Head of caudate nucleus (tissue), 42 donors: ENCODE measurements around the gene SNX24.
"Not testable (repeated sequence)": the region's sequence is repeated elsewhere in the genome, so short reads cannot be mapped to it uniquely, and the experiment has no call there.

Experiments used
- DNase-seq, 42 donors: peaks; one replicate each; pipeline versions ENCODE4 v3.0.0 to v3.0.0-alpha.2; 2020 to 2021; ENCODE audit warnings: mixed read lengths in 7 of 42
- intact Hi-C: fragments of 100-400 bp; cut with DNase I; formaldehyde crosslinking; loops from one replicate; pipeline ENCODE4 v1.15.0; 2022

SNX24 gene

DNA sequence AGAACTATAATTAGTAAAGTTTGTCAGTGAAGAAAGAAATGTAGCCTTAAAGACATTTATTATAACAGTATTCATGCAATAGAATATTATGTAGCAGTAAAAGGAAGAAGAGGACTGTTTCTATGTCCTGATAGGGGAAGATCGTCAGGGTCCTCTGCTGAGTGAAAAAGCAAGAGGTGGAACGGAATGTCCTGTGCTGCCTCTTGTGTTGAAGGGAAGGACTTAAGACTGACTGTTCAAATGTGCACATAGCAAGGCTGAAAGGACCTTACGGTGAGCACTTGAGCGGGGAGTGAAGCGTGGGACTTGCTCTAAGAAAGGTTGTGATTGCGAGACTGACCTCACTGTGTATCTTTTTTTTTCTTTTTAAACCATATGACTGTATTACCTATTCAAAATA is 63.2 kb downstream of the SNX24 start:
- no peak for DNase-seq

DNA sequence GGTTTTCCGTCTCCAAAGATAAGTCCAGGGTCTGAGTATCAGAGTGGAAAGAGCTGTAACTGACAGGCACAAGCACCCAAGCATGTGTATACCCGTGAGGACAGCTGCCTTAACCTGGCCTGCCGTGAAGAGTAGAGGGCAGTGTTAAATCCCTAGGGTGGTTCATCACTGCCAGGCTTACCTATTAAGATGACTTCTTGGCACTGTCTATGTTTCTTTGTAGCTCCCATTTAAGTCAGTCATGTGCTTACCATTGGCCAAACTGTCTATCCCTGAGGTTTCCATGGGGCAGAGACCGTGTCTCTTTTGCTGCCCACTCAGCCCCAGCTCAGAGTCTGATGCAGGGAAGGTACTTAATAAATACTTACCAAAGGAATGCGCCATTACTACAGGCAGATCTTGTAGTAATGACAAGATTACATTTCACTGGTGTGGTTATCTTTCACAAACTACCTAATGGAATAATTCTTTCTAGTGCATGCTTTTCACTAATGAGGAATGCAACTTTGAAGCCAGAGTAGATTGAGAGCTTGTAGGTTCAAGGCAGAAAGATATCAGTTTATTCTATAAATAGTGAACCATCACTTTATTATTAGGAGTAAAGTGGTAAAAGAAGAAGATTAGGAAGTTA is 64.2 kb downstream of the SNX24 start:
- no peak for DNase-seq
- intact Hi-C loops: no loop called here

More for the DNA sequence above, 63.2 kb downstream of the SNX24 start:
- intact Hi-C loops: no loop called here

DNA sequence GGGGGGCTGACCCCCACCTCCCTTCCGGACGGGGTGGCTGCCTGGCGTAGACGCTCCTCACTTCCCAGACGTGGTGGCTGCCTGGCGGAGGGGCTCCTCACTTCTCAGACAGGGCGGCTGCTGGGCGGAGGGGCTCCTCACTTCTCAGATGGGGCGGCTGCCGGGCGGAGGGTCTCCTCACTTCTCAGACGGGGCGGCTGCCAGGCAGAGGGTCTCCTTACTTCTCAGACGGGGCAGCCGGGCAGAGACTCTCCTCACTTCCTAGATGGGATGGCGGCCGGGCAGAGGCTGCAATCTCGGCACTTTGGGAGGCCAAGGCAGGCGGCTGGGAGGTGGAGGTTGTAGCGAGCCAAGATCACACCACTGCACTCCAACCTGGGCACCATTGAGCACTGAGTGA is 68.0 kb downstream of the SNX24 start:
- intact Hi-C loops, DNase-seq: not testable (repeated sequence)

DNA sequence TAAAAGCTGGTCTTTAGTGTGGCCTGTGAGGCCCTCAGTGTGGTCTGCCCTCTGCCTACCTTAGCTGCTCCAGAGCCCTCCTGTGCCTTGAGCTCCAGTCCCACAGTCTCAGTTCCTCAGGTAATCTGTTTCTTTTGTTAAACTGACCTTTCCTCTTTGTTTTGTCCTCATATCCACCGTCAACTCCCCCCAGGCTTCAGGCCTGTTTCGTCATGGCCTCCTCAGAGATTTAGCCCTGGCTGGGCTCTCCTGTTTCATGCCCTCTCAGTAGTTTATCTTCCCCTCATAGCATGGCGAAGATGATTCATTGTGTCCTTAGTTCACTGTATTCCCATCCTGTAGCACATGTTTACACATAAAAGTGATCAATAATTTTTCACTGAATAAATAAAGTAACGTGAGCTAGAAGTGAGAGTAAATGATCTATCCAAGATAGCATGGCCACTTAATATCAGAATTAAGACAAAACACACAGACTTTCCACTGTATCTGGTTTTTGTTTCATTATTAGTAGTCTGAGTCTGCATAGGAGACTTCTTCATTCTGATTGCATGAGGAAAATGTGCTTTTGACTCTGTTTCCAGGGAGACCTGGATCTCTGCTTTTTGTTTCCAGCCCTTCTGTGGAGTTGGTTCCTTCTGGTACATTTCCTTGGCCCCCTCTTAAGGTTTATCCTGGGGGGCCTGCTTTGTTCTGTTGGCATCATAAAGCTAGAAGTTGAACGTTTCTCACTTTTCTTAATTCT is 70.5 kb downstream of the SNX24 start:
- intact Hi-C loops: no loop called here
- no peak for DNase-seq

- no peak for DNase-seq
- intact Hi-C loops: no loop called here
Measured at GRCh38 chr5:122916490-122916889, 71.1 kb downstream of the SNX24 start.

- intact Hi-C loops: no loop called here
- DNase-seq: no peak
Measured at GRCh38 chr5:122919969-122920368, 74.6 kb downstream of the SNX24 start.

DNA sequence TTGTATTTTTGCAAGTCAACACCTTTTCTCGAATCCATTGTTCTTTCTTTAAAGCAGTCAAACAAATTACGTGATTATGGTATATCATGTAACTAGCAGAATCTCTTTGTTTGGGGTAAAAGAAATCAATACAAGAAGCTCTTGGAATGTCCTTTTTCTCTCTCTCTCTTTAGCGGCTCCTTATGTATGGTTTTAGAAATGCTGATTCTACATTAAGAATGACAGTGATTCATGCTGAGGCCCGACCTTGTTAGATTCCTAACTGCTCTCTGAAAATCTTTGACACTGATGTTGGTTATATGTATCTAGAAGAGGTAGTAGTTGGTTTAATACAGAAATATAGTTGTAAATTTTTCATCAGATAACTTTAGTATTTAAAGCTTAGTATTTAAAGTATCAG is 76.4 kb downstream of the SNX24 start:
- intact Hi-C loops: no loop called here
- DNase-seq: no peak

GRCh38 chr5:122924203-122924602 is 78.8 kb downstream of the SNX24 start:
- DNase-seq: no peak

GRCh38 chr5:122924719-122925395 is 79.4 kb downstream of the SNX24 start:
- DNase-seq: no peak
- intact Hi-C loops: no loop called here

More at GRCh38 chr5:122924203-122924602, 78.8 kb downstream of the SNX24 start:
- intact Hi-C loops: no loop called here

DNA sequence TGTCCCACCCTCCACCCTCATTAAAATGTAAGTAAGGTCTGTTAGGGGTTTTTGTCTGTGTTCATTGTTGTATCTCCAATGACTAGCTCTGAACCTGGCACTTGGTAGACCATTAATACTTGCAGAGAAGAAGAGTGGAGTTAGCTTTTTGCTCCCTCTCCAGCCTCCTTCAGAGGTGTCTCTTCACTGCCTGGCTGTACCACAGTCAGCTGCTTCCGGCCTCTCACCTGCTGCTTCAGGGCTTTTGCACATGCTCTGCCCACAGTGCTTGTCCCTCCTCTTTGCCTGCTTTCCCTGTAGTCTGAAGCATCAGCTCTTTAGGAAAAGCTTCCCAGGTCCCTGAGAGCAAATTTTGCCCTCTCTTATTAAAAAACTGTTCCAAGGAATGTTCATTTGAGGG is 83.6 kb downstream of the SNX24 start:
- no peak for DNase-seq
- intact Hi-C loops: no loop called here

DNA sequence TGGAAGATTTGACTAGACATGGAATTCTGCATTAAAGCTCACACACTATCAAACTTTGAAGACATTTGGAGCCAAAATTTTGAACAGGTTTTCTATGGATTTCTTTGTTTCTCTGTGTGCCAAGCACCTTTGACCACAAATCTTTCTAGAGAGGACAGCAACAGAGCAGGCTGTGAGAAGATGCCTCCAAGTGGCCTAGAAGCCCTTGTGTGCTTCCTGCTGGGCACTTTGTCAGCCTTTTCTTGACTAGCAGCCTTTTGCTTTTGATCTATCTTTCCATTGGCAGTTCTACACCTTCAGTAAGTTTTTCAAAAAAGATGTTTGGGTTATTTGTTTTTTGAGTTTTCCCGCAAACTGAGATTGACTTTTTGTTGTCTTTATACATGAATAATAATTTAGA is 84.6 kb downstream of the SNX24 start:
- DNase-seq: no peak
- intact Hi-C loops: no loop called here

GRCh38 chr5:122933956-122934355 is 88.5 kb downstream of the SNX24 start:
- intact Hi-C loops: no loop called here
- DNase-seq: no peak

- intact Hi-C loops: no loop called here
Measured at GRCh38 chr5:122936088-122936487, 90.7 kb downstream of the SNX24 start.

DNA sequence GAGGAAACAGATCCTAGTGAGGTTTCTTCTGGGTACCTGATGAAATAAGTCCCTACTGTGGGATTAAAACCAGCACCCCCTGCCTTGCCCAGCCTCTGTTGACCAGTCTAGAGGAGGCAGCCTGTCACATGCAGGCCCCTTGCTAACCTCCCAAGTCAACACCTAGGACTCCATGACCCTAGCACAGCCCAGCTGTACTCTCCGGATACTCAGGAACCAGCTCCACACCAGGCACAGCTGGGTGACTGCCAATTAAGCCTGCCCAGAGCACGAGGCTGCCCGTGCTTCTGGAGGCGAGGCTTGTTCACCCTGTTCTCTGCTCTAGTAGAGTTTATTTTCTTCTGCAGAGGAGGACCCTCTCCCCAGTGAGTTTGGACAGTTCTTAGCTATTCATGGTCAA is 92.5 kb downstream of the SNX24 start:
- intact Hi-C loops: no loop called here
- peak in 28 of 42 donors; percentile 11 to 56 (median 30) for DNase-seq

More at GRCh38 chr5:122936088-122936487, 90.7 kb downstream of the SNX24 start:
- DNase-seq: no peak

GRCh38 chr5:122940890-122941289 is 95.5 kb downstream of the SNX24 start:
- no peak for DNase-seq
- intact Hi-C loops: no loop called here

GRCh38 chr5:122941737-122942136 is 96.3 kb downstream of the SNX24 start:
- DNase-seq: no peak
- intact Hi-C loops: no loop called here

DNA sequence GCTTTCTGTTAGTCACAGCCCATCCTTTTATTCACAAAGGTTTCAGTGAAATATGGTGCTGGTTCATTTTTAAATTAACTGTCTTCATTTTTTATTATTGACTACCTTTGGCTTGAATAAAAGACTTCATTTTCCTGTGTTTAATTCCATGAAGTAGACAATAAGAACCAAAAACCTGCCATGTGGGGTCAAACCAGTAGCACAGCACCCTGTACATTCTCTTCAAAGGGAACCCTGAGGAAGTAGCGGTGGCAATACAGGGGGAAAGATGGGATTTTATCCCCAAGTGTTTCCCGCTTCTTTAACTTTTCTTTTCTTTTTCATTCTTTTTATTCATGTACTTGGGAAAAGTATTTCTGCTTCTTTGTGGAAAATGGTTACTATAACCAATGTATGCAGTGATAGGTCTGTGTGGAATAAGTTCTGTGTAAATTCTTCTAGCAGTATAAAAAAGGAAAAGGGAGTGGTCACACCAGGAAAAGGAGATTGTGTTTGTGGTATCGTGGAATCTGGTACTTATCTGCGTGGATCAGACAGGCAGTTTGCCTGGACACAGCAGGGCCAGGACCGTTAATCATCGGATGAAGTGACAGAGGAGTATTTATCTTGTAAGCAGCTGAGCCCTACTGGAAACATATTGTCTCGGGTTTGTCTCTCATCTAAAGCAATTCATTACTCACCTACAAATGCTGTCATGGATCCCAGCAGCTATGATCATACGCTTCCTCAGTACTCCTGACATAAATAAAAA is 96.9 kb downstream of the SNX24 start:
- DNase-seq: no peak
- intact Hi-C loops: no loop called here

DNA sequence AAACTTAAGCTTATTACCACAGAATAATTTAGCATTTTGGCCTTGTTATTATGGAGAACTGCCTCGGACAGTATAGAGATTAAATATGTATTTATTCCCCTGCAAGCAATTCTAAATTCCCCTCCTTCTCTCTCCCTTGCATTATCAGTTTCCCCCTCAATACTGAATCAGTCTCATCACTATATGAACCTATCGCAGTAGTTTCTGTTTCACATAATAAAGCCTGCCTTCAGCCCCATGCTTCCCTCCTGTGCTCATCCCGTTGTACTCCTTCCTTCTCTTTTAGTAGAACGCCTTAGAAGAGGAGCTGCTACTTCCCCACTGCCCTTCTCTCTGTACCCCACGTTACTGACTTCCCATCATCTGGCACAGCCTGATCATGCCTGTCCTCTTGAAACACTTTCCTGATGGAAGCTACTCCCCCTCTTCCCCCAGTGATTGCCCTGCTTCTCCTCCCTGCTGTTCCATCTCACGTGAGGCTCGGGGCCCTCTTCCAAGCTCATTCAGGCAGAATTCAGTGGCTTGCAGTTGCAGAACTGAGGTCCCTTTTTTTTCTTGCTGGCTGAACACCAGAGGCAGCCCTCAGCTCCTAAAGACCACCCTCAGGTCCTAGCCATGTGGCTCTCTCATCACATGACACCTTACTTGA is 97.8 kb downstream of the SNX24 start:
- DNase-seq: peak in 7 of 42 donors; percentile 17 to 58 (median 40)
- intact Hi-C loops: no loop called here

DNA sequence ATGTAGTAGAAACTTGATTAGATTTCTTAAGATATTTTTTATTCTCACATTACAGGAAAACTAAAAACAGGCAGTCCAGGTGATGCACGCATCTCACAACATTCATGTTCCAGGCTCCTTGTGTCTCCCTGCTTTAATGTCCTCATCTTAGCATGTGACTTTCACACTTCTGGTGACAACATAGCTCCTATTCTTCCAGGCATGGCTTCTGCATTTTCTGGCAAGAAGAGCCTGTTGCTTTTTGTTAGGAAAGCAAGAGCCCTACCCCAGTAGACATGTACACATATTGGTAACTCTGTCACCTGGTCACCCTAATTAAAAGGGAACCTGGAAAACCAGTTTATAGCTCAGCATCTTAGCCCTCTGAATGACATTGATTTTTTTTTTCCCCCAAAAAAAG is 98.6 kb downstream of the SNX24 start:
- DNase-seq: no peak
- intact Hi-C loops: no loop called here
